Sigmoid colon (tissue), 7 donors: ENCODE results near the gene OPCML. TPM values are rescaled to one million over a fixed set of nuclear protein-coding genes. Genes with fewer than 3 reads are reported as not detected.

ENCODE experiments used
- DNase-seq: peaks from one replicate; pipeline ENCODE4 v3.0.0-alpha.2; 2019
- H3K27ac ChIP-seq, 4 donors: fragments of 200-600 bp; sonication (generic); one replicate each; pipeline ENCODE4 v1.5.1; 2016 to 2019; ENCODE audit warnings: mild to moderate bottlenecking in 1 of 4
- H3K27me3 ChIP-seq, 3 donors: fragments of 200-600 bp; sonication (generic); one replicate each; pipeline ENCODE4 v1.5.1; 2019; ENCODE audit warnings: mild to moderate bottlenecking in 1 of 3
- H3K36me3 ChIP-seq, 4 donors: fragments of 200-600 bp; sonication (generic); one replicate each; pipeline ENCODE4 v1.5.1; 2016 to 2019
- H3K4me1 ChIP-seq, 4 donors: fragments of 200-600 bp; sonication (generic); one replicate each; pipeline ENCODE4 v1.5.1; 2017 to 2019
- H3K4me3 ChIP-seq, 4 donors: fragments of 200-600 bp; sonication (generic); one replicate each; pipeline ENCODE4 v1.5.1; 2017 to 2019; ENCODE audit warnings: mild to moderate bottlenecking in 2 of 4, moderate library complexity in 1 of 4
- H3K9me3 ChIP-seq, 4 donors: fragments of 200-600 bp in 3 of 4; sonication (generic) in 3 of 4; one replicate each; pipeline versions ENCODE4 v1.5.1 to v1.6.1; 2013 to 2019
- EP300 ChIP-seq, 4 donors: sonication (generic); formaldehyde crosslinking; IDR thresholded peaks; one replicate each; pipeline ENCODE4 v1.6.1; 2017; ENCODE audit warnings: antibody characterized with exemption in 4 of 4
- POLR2A ChIP-seq, 2 donors: fragments of 450-650 bp; IDR thresholded peaks; one replicate each; pipeline ENCODE4 v1.6.1; 2016; ENCODE audit warnings: antibody characterized with exemption in 2 of 2, mild to moderate bottlenecking in 2 of 2, moderate library complexity in 2 of 2
- POLR2AphosphoS5 ChIP-seq, 4 donors: sonication (generic); formaldehyde crosslinking; IDR thresholded peaks; one replicate each; pipeline ENCODE4 v1.6.1; 2017; ENCODE audit warnings: antibody characterized with exemption in 4 of 4
- WGBS, 2 donors: extraction: QIAGEN DNeasy Blood & Tissue Kit; methylation state at CpG; one replicate each; pipeline ENCODE4 v1.1.7; 2013; 5-methylcytosine and 5-hydroxymethylcytosine counted together
- intact Hi-C: fragments of 100-400 bp; cut with DNase I; formaldehyde crosslinking; loops from one replicate; pipeline ENCODE4 v1.15.1; 2023
- polyA plus RNA-seq, 3 donors: library from polyadenylated mRNA; stranded (reverse); fragments of 200-250 nt; gene quantifications; one replicate each; pipeline ENCODE4 v1.2.3, GENCODE V29; 2013
- total RNA-seq, 4 donors: library from RNA; depleted of rRNA; stranded (reverse); fragments of >200 nt; gene quantifications; one replicate each; pipeline ENCODE4 v1.1.0, GENCODE V29; 2016
- TF ChIP-seq, protein P1 (sequence below), 4 experiments: fragments of 450-650 bp in 3 of 4; fragments of 200-600 bp in 1 of 4; IDR thresholded peaks; one replicate each; pipeline ENCODE4 v1.5.1; 2016 to 2019; ENCODE audit warnings: antibody characterized with exemption in 4 of 4, mild to moderate bottlenecking in 3 of 4, moderate library complexity in 2 of 4
- donor health status: healthy with polysubstance abuse.
- donor health status: Bipolar disorder and iron deficiency.
- donor health status: healthy.

The OPCML gene
- total and polyA plus RNA-seq, 7 donors, result under 0.01 to 0.14 (median 0.03) TPM; not detected in 4

DNA sequence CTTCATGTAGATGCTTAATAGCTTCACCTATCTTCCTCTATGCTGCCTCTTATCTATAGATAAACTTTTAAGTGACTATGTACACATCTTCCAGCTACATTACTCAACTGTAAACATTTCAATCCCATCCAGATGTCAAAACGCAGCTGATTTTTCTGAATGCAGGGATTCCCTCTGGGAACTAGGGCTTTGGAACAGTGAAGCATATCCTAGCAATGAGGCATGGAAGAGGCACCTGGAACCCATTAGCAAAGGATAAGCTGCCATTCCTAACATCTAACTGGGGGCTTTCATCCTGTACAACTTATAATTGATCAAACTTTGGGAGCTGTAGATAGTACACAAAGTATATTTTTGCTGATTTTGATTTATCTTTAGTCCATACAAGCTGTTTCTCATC is 40.8 kb upstream of the OPCML start:
- WGBS, 2 donors, result 37 to 66% methylated on average over 1 of the region's 1 CpG
- TF ChIP-seq POLR2A (IDR thresholded peaks at IDR 0.05) (no peak), EP300 (IDR thresholded peaks at IDR 0.05) (no peak)
- no peak for DNase-seq
- Histone ChIP-seq H3K4me3 (no peak overlapping the region), H3K36me3 (no peaks in the 10 kb centered on the region), H3K4me1 (no peaks in the 10 kb centered on the region), H3K27me3 (peaks cover 0 to 8% (median 0%) of the 10 kb centered on the region in 3 donors), H3K9me3 (no peaks in the 10 kb centered on the region), H3K27ac (no peak overlapping the region)
- intact Hi-C loops, result no loop called here

DNA sequence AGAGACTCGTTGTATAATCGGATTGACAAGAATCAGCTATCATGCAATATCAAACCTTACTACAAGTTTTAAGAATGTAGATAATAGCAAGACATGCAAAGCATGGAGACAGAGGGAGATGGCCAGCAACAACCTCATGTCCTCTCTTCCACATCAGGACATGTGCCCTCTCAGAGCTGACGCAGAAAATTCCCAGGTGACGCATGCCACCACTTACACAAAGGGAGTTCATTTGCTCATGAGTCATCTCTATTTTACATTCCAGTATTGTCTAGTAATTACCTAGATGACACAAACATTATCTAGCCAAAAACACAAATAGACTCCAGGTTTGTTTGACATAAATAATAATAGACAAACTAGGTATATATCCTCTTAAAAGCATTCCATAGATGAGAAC is 38.1 kb upstream of the OPCML start:
- Histone ChIP-seq H3K27me3 (peaks cover 0 to 15% (median 0%) of the 10 kb centered on the region in 3 donors), H3K4me1 (no peaks in the 10 kb centered on the region), H3K27ac (no peak overlapping the region), H3K36me3 (no peaks in the 10 kb centered on the region), H3K4me3 (no peak overlapping the region), H3K9me3 (no peaks in the 10 kb centered on the region)
- intact Hi-C loops, result no loop called here
- DNase-seq, result no peak
- TF ChIP-seq, protein P1, sequence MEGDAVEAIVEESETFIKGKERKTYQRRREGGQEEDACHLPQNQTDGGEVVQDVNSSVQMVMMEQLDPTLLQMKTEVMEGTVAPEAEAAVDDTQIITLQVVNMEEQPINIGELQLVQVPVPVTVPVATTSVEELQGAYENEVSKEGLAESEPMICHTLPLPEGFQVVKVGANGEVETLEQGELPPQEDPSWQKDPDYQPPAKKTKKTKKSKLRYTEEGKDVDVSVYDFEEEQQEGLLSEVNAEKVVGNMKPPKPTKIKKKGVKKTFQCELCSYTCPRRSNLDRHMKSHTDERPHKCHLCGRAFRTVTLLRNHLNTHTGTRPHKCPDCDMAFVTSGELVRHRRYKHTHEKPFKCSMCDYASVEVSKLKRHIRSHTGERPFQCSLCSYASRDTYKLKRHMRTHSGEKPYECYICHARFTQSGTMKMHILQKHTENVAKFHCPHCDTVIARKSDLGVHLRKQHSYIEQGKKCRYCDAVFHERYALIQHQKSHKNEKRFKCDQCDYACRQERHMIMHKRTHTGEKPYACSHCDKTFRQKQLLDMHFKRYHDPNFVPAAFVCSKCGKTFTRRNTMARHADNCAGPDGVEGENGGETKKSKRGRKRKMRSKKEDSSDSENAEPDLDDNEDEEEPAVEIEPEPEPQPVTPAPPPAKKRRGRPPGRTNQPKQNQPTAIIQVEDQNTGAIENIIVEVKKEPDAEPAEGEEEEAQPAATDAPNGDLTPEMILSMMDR (IDR thresholded peaks at IDR 0.05), result no peak
- WGBS, 2 donors, result 90% methylated on average over 4 of the region's 4 CpGs

DNA sequence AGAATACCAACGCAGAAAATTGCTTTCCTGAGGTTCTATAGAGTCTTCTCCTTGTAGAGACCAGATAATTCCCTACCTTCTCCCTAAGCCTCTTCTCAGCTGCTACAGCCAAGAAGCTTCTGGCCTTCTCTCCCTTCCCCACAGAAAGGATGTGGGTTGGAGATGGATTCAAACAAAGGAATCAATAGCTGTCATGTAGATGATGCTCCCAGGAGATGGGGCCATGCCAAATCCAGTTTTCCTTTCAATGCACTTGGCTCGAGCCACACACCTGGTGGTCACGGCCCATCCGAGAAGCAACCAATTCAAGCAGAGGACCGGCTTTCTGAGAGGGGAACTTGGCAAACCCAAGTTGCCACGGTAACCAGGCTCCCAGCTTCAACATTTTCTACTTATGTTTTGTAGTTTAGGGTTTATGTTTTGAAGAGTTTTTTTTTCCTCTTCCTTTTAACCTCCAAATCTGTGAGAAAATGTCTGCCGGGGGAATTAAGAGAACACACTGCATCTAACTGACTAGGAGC is 31.3 kb upstream of the OPCML start:
- Histone ChIP-seq H3K4me3 (no peak overlapping the region), H3K36me3 (no peaks in the 10 kb centered on the region), H3K27me3 (peaks cover 0 to 12% (median 0%) of the 10 kb centered on the region in 3 donors), H3K27ac (no peak overlapping the region), H3K9me3 (no peaks in the 10 kb centered on the region), H3K4me1 (no peaks in the 10 kb centered on the region)
- TF ChIP-seq EP300 (IDR thresholded peaks at IDR 0.05), result no peak
- TF ChIP-seq, protein P1 (IDR thresholded peaks at IDR 0.05), result no peak
- intact Hi-C loops, result no loop called here
- 75 to 82% methylated on average over 7 of the region's 7 CpGs for WGBS, 2 donors
- no peak for DNase-seq

GRCh38 chr11:133560472-133560855 is 28.2 kb upstream of the OPCML start:
- intact Hi-C loops, result no loop called here

GRCh38 chr11:133559833-133560471 is 27.7 kb upstream of the OPCML start:
- TF ChIP-seq, protein P1 (IDR thresholded peaks at IDR 0.05), result no peak
- Histone ChIP-seq H3K36me3 (no peaks in the 10 kb centered on the region), H3K27ac (no peak overlapping the region), H3K9me3 (no peaks in the 10 kb centered on the region), H3K27me3 (peaks cover 0 to 9% (median 4%) of the 10 kb centered on the region in 3 donors), H3K4me3 (no peak overlapping the region), H3K4me1 (no peaks in the 10 kb centered on the region)
- intact Hi-C loops, result no loop called here
- no peak for DNase-seq
- WGBS, 2 donors, result 88 to 90% methylated on average over 10 of the region's 10 CpGs

More at GRCh38 chr11:133560472-133560855, 28.2 kb upstream of the OPCML start:
- Histone ChIP-seq H3K4me3 (no peak overlapping the region), H3K36me3 (no peaks in the 10 kb centered on the region), H3K27ac (no peak overlapping the region), H3K4me1 (no peaks in the 10 kb centered on the region), H3K9me3 (no peaks in the 10 kb centered on the region), H3K27me3 (peaks cover 0 to 6% (median 1%) of the 10 kb centered on the region in 3 donors)
- 57 to 66% methylated on average over 9 of the region's 9 CpGs for WGBS, 2 donors
- no peak for DNase-seq
- TF ChIP-seq EP300 (IDR thresholded peaks at IDR 0.05) (no peak), POLR2A (IDR thresholded peaks at IDR 0.05) (no peak), POLR2AphosphoS5 (IDR thresholded peaks at IDR 0.05) (no peak)
- TF ChIP-seq, protein P1 (IDR thresholded peaks at IDR 0.05), result no peak
